GM12878 (cell line): ENCODE measurements around the gene DDX51. TPM values are rescaled to one million over a fixed set of nuclear protein-coding genes. Genes with fewer than 3 reads are reported as not detected.

Experiments
- ATAC-seq: fragments of 200-7000 bp; cut with Tn5 transposase; 3 replicates; pipeline ENCODE4 v1.9.1; 2020; ENCODE audit warnings: mild to moderate bottlenecking, moderate library complexity
- BruUV-seq: library from RNA; stranded (reverse); fragments of 400-500 nt; replicated peaks from 2 replicates; lab custom pipeline; 2021; lab: Mats Ljungman, UMichigan
- CTCF ChIA-PET: fragments of 300-600 bp; sonication (Branson Sonifier 250); formaldehyde crosslinking; extraction: SDS; loops from one replicate; lab custom pipeline; 2021; ENCODE audit warnings: inconsistent platforms; lab: Yijun Ruan, JAX
- POLR2A ChIA-PET: fragments of 350-600 bp; formaldehyde crosslinking; extraction: SDS; loops from one replicate; lab custom pipeline; 2021; ENCODE audit warnings: inconsistent platforms; lab: Charles Lee
- RAD21 ChIA-PET: fragments of 300-600 bp; sonication (Branson Sonifier 250); formaldehyde crosslinking; loops from one replicate; lab custom pipeline; 2023; ENCODE audit warnings: antibody characterized with exemption; ENCODE audit not compliant: unreplicated experiment; lab: Charles Lee
- SMC1A ChIA-PET: fragments of 300-600 bp; sonication (Branson Sonifier 250); formaldehyde crosslinking; loops from one replicate; lab custom pipeline; 2023; ENCODE audit not compliant: unreplicated experiment, uncharacterized antibody; lab: Charles Lee
- DNase-seq: peaks from one replicate; pipeline ENCODE4 v3.0.0-alpha.2; 2011; ENCODE audit warnings: low read depth, low spot score
- FAIRE-seq: peaks from 3 replicates; lab custom pipeline; 2011; peaks lifted over from hg19 to GRCh38; lab: Jason Lieb, UNC
- H2AFZ ChIP-seq: 2 replicates; pipeline ENCODE4 v1.6.0; 2011; ENCODE audit warnings: low read depth, low read length, control low read depth; ENCODE audit not compliant: control insufficient read depth
- H3K27ac ChIP-seq: 2 replicates; pipeline ENCODE4 v1.5.1; 2011; ENCODE audit warnings: control low read depth; ENCODE audit not compliant: control insufficient read depth, insufficient read depth
- H3K27me3 ChIP-seq, 2 experiments: replicated peaks in 1 of 2; 2 replicates each; pipeline versions ENCODE4 v1.6.0 to v1.6.1; 2011; ENCODE audit warnings: low read length in 1 of 2; ENCODE audit not compliant: control insufficient read depth in 2 of 2, insufficient read depth in 2 of 2
- H3K36me3 ChIP-seq, 2 experiments: 2 replicates each; pipeline ENCODE4 v1.5.1; 2011; ENCODE audit warnings: low read length in 1 of 2; ENCODE audit not compliant: control insufficient read depth in 2 of 2, insufficient read depth in 2 of 2
- H3K4me1 ChIP-seq: 2 replicates; pipeline ENCODE4 v1.6.1; 2011; ENCODE audit warnings: mild to moderate bottlenecking, low read length, moderate library complexity, mixed read lengths; ENCODE audit not compliant: control insufficient read depth, insufficient read depth
- H3K4me2 ChIP-seq: 2 replicates; pipeline ENCODE4 v1.6.0; 2011; ENCODE audit warnings: control low read depth; ENCODE audit not compliant: control insufficient read depth, insufficient read depth
- H3K4me3 ChIP-seq: fragments of 200-600 bp; sonication (generic); 2 replicates; pipeline ENCODE4 v1.5.1; 2016
- H3K79me2 ChIP-seq: 2 replicates; pipeline ENCODE4 v1.6.0; 2011; ENCODE audit warnings: low read length; ENCODE audit not compliant: control insufficient read depth, insufficient read depth
- H3K9ac ChIP-seq: 2 replicates; pipeline ENCODE4 v1.8.0; 2011; ENCODE audit warnings: low read length, control low read depth, mixed read lengths; ENCODE audit not compliant: control insufficient read depth, insufficient read depth
- H3K9me3 ChIP-seq: replicated peaks from 3 replicates; pipeline ENCODE4 v1.5.1; 2011; ENCODE audit warnings: mild to moderate bottlenecking, low read length; ENCODE audit not compliant: control insufficient read depth, insufficient read depth
- H4K20me1 ChIP-seq: 2 replicates; pipeline ENCODE4 v1.6.0; 2011; ENCODE audit not compliant: control insufficient read depth, insufficient read depth
- ATF3 ChIP-seq: IDR thresholded peaks from 2 replicates; pipeline ENCODE4 v1.6.1; 2011; ENCODE audit warnings: low read depth, mild to moderate bottlenecking, low read length, moderate library complexity, borderline replicate concordance; ENCODE audit errors: extremely low read depth
- ATF7 ChIP-seq: fragments of 450-650 bp; IDR thresholded peaks from 2 replicates; pipeline ENCODE4 v1.6.1; 2016; ENCODE audit warnings: low read depth, mild to moderate bottlenecking
- BHLHE40 ChIP-seq, 2 experiments: fragments of 450-650 bp in 1 of 2; IDR thresholded peaks; 2 replicates each; pipeline ENCODE4 v1.6.1; 2011 to 2017; ENCODE audit warnings: low read depth in 2 of 2, borderline replicate concordance in 1 of 2, improper control_type of control experiment in 1 of 2, low read length in 1 of 2, mild to moderate bottlenecking in 1 of 2
- CBFB ChIP-seq: IDR thresholded peaks from 2 replicates; pipeline ENCODE4 v1.6.1; 2016; ENCODE audit warnings: antibody characterized with exemption, low read depth
- CHD4 ChIP-seq: fragments of 200-600 bp; sonication (generic); IDR thresholded peaks from 2 replicates; pipeline ENCODE4 v1.6.1; 2016; ENCODE audit warnings: mild to moderate bottlenecking
- CREM ChIP-seq: IDR thresholded peaks from 2 replicates; pipeline ENCODE4 v1.6.1; 2014; ENCODE audit warnings: antibody characterized with exemption, low read depth
- E2F8 ChIP-seq: fragments of 450-650 bp; IDR thresholded peaks from 2 replicates; pipeline ENCODE4 v1.6.1; 2018; ENCODE audit warnings: mild to moderate bottlenecking, low read depth, moderate library complexity; ENCODE audit not compliant: partially characterized antibody
- ETV6 ChIP-seq, 2 experiments: fragments of 450-650 bp in 1 of 2; IDR thresholded peaks in 1 of 2; conservative IDR thresholded peaks in 1 of 2; 2 replicates each; pipeline ENCODE4 v1.6.1; 2014; ENCODE audit warnings: antibody characterized with exemption in 1 of 2, borderline replicate concordance in 1 of 2, low read depth in 1 of 2, mild to moderate bottlenecking in 1 of 2, moderate library complexity in 1 of 2
- NR2F1 ChIP-seq: fragments of 450-650 bp; conservative IDR thresholded peaks from 2 replicates; pipeline ENCODE4 v1.6.1; 2017; ENCODE audit warnings: mild to moderate bottlenecking
- POU2F2 ChIP-seq: IDR thresholded peaks from 3 replicates; pipeline ENCODE4 v1.6.1; 2011; ENCODE audit warnings: low read depth, mild to moderate bottlenecking, low read length, borderline replicate concordance
- REST ChIP-seq: IDR thresholded peaks from 2 replicates; pipeline ENCODE4 v1.6.1; 2012; ENCODE audit warnings: mild to moderate bottlenecking, low read depth, low read length
- RUNX3 ChIP-seq: IDR thresholded peaks from 2 replicates; pipeline ENCODE4 v1.6.1; 2012; ENCODE audit warnings: low read length, inconsistent platforms
- TCF7 ChIP-seq: IDR thresholded peaks from 2 replicates; pipeline ENCODE4 v1.6.1; 2014; ENCODE audit warnings: antibody characterized with exemption, borderline replicate concordance
- ZNF217 ChIP-seq: fragments of 450-650 bp; IDR thresholded peaks from 2 replicates; pipeline ENCODE4 v1.6.1; 2017; ENCODE audit warnings: antibody characterized with exemption, mild to moderate bottlenecking
- WGBS: methylation state at CpG from one replicate; pipeline ENCODE4 v1.1.6; 2016; ENCODE audit warnings: low lambda C conversion rate; ENCODE audit not compliant: insufficient replicate concordance, insufficient coverage; ENCODE audit errors: missing lambda C conversion rate; 5-methylcytosine and 5-hydroxymethylcytosine counted together
- in situ Hi-C: fragments of 300-500 bp; cut with MboI; formaldehyde crosslinking; loops from 9 replicates; pipeline ENCODE4 v1.14.3; 2018; ENCODE audit warnings: mixed read lengths
- intact Hi-C: fragments of 100-400 bp; cut with micrococcal nuclease; formaldehyde crosslinking; loops from one replicate; pipeline ENCODE4 v1.14.2; 2022; ENCODE audit not compliant: unreplicated experiment
- polyA plus RNA-seq, 11 experiments: library from polyadenylated mRNA; depleted of rRNA in 4 of 11; unstranded in 6 of 11; stranded (reverse) in 5 of 11; fragments of >200 nt; fragmentation: Nextera tagmentation in 4 of 11; fragmentation: Illumina TruSeq in 1 of 11; extraction: Ambion mirVana in 4 of 11; extraction: Trizol in 1 of 11; gene quantifications; 1 replicate in 1 of 11; 2 replicates in 10 of 11; pipeline versions ENCODE4 v1.2.1 to v1.2.3, GENCODE V29; 2011 to 2016; ENCODE audit warnings: inconsistent platforms in 2 of 11, missing spikeins in 2 of 11, low read depth in 1 of 11
- total RNA-seq, 4 experiments: library from RNA; depleted of rRNA in 3 of 4; stranded (reverse); fragments of >200 nt in 3 of 4; fragmentation: Illumina TruSeq in 1 of 4; extraction: Trizol in 1 of 4; gene quantifications; 2 replicates each; pipeline versions ENCODE4 v1.2.1 to v1.2.3, GENCODE V29; 2013 to 2021
- TF ChIP-seq, protein P1 (sequence below): fragments of 150-350 bp; IDR thresholded peaks from 2 replicates; pipeline ENCODE4 v1.6.1; 2014; ENCODE audit warnings: mild to moderate bottlenecking, low read depth, low read length
- TF ChIP-seq, protein P2 (sequence below): IDR thresholded peaks from 2 replicates; pipeline ENCODE4 v1.6.1; 2011; ENCODE audit warnings: mild to moderate bottlenecking, low read depth, low read length, moderate library complexity; ENCODE audit not compliant: insufficient replicate concordance

The DDX51 gene
- total and polyA plus RNA-seq, 10 of the 15 experiments (the other 5 are each of a cell fraction or from before 2014, with no cell fraction given), result 0.97 to 29.1 (median 9.8) TPM

DNA sequence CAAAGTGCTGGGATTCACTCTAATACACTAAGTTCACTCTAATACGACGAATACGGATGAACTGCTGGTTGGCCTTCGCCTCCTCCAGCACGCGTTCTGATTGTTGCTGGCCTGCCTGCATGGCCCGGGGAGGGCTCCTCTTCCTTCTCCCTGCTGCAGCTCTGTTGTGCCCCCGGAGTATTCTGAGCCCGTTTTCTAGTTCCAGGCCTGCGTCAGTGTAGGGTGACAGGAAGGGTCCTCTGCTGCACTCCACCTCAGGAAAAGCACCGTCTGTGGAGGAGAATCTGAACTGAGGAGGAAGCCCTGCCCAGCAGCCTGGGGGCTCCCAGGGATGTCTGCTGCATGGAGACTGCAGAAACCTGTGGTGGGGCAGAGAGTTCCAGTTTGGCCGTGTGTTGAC lies 44.4 kb downstream of the DDX51 start:
- POLR2A ChIA-PET, result no interaction called here

More for the DNA sequence above, 44.4 kb downstream of the DDX51 start:
- H3K27ac ChIP-seq, result no peak overlapping the region
- no peak overlapping the region for H3K9ac ChIP-seq
- no peak overlapping the region for H2AFZ ChIP-seq
- ATAC-seq (no peak), FAIRE-seq (no peak), DNase-seq (no peak)
- H3K4me2 ChIP-seq, result no peak overlapping the region
- no peaks in the 10 kb centered on the region for H4K20me1 ChIP-seq
- ChIA-PET SMC1A (no interaction called here), CTCF (no interaction called here), RAD21 (no interaction called here)
- no TSS peak for BruUV-seq
- no peak overlapping the region for H3K4me3 ChIP-seq
- H3K27me3 ChIP-seq, result no peaks in the 10 kb centered on the region
- WGBS, result 94% methylated on average over 12 of the region's 12 CpGs
- TF ChIP-seq E2F8 (no peak), CBFB (no peak), ZNF217 (no peak), ATF3 (no peak), TCF7 (no peak), CHD4 (no peak), POU2F2 (no peak), REST (no peak), BHLHE40 (IDR thresholded peaks at IDR 0.05; ENCODE audit: borderline replicate concordance in 1 of 2, low read depth in 2 of 2, low read length in 1 of 2) (no peak), ETV6 (conservative IDR thresholded peaks at IDR 0.05 in 1 of 2, IDR thresholded peaks at IDR 0.05 in 1 of 2; ENCODE audit: borderline replicate concordance in 1 of 2, low read depth in 1 of 2) (no peak), ATF7 (no peak), RUNX3 (no peak), CREM (no peak), NR2F1 (no peak)
- TF ChIP-seq, protein P1, sequence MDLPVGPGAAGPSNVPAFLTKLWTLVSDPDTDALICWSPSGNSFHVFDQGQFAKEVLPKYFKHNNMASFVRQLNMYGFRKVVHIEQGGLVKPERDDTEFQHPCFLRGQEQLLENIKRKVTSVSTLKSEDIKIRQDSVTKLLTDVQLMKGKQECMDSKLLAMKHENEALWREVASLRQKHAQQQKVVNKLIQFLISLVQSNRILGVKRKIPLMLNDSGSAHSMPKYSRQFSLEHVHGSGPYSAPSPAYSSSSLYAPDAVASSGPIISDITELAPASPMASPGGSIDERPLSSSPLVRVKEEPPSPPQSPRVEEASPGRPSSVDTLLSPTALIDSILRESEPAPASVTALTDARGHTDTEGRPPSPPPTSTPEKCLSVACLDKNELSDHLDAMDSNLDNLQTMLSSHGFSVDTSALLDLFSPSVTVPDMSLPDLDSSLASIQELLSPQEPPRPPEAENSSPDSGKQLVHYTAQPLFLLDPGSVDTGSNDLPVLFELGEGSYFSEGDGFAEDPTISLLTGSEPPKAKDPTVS, result no peak
- TF ChIP-seq, protein P2, sequence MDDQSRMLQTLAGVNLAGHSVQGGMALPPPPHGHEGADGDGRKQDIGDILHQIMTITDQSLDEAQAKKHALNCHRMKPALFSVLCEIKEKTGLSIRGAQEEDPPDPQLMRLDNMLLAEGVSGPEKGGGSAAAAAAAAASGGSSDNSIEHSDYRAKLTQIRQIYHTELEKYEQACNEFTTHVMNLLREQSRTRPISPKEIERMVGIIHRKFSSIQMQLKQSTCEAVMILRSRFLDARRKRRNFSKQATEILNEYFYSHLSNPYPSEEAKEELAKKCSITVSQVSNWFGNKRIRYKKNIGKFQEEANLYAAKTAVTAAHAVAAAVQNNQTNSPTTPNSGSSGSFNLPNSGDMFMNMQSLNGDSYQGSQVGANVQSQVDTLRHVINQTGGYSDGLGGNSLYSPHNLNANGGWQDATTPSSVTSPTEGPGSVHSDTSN, result no peak
- intact Hi-C loops (no loop called here), in situ Hi-C loops (no loop called here)
- H3K36me3 ChIP-seq, result peaks cover 0 to 5% of the 10 kb centered on the region in 2 experiments; a peak in 3 of 4 replicates
- H3K4me1 ChIP-seq, result no peaks in the 10 kb centered on the region
- H3K79me2 ChIP-seq, result no peaks in the 10 kb centered on the region
- H3K9me3 ChIP-seq, result no peaks in the 10 kb centered on the region
